Mammary epithelial cell (primary cell): ENCODE data around the gene MOSMO.

Experiments used
- EZH2 ChIP-seq: IDR thresholded peaks from 2 replicates; pipeline ENCODE4 v1.6.1; 2012; ENCODE audit warnings: low read length, inconsistent platforms, borderline replicate concordance
- TF ChIP-seq, protein P1 (sequence below), 2 donors: IDR thresholded peaks in 1 of 2; conservative IDR thresholded peaks in 1 of 2; 2 replicates each; pipeline ENCODE4 v1.5.1; 2011 to 2012; ENCODE audit warnings: inconsistent platforms in 2 of 2, low read length in 2 of 2, mild to moderate bottlenecking in 2 of 2, control low read depth in 1 of 2, low read depth in 1 of 2; ENCODE audit not compliant: insufficient read depth in 1 of 2; ENCODE audit errors: extremely low read depth in 1 of 2

- TF ChIP-seq, protein P1, sequence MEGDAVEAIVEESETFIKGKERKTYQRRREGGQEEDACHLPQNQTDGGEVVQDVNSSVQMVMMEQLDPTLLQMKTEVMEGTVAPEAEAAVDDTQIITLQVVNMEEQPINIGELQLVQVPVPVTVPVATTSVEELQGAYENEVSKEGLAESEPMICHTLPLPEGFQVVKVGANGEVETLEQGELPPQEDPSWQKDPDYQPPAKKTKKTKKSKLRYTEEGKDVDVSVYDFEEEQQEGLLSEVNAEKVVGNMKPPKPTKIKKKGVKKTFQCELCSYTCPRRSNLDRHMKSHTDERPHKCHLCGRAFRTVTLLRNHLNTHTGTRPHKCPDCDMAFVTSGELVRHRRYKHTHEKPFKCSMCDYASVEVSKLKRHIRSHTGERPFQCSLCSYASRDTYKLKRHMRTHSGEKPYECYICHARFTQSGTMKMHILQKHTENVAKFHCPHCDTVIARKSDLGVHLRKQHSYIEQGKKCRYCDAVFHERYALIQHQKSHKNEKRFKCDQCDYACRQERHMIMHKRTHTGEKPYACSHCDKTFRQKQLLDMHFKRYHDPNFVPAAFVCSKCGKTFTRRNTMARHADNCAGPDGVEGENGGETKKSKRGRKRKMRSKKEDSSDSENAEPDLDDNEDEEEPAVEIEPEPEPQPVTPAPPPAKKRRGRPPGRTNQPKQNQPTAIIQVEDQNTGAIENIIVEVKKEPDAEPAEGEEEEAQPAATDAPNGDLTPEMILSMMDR (conservative IDR thresholded peaks at IDR 0.05 in 1 of 2, IDR thresholded peaks at IDR 0.05 in 1 of 2; ENCODE audit: extremely low read depth in 1 of 2, insufficient read depth in 1 of 2, low read depth in 1 of 2, low read length in 2 of 2): no peak
- no peak for TF ChIP-seq EZH2
These were observed 46.0 kb downstream of the MOSMO start for GRCh38 chr16:22053921-22054341.
